Endothelial cell (in vitro differentiated cells): ENCODE measurements around the gene TSPAN15. TPM values are rescaled to one million over a fixed set of nuclear protein-coding genes. Genes with fewer than 3 reads are reported as not detected.

ENCODE experiments used
- DNase-seq: peaks from one replicate; pipeline ENCODE4 v3.0.0; 2021; ENCODE audit warnings: low spot score
- H3K27ac Mint-ChIP-seq: one replicate; pipeline ENCODE4 v1.8.0; 2021; ENCODE audit warnings: mixed read lengths, inconsistent platforms; ENCODE audit not compliant: unreplicated experiment
- H3K27me3 Mint-ChIP-seq: one replicate; pipeline ENCODE4 v1.8.0; 2021; ENCODE audit warnings: mild to moderate bottlenecking, moderate library complexity, mixed read lengths, inconsistent platforms; ENCODE audit not compliant: unreplicated experiment
- H3K36me3 Mint-ChIP-seq: one replicate; pipeline ENCODE4 v1.8.0; 2021; ENCODE audit warnings: mild to moderate bottlenecking, low read depth, mixed read lengths, inconsistent platforms; ENCODE audit not compliant: unreplicated experiment
- H3K4me1 Mint-ChIP-seq: one replicate; pipeline ENCODE4 v1.8.0; 2021; ENCODE audit warnings: mild to moderate bottlenecking, mixed read lengths, inconsistent platforms; ENCODE audit not compliant: unreplicated experiment
- H3K4me3 Mint-ChIP-seq: one replicate; pipeline ENCODE4 v1.8.0; 2021; ENCODE audit warnings: mild to moderate bottlenecking, mixed read lengths, inconsistent platforms; ENCODE audit not compliant: unreplicated experiment
- H3K9me3 Mint-ChIP-seq: one replicate; pipeline ENCODE4 v1.8.0; 2021; ENCODE audit warnings: mixed read lengths, inconsistent platforms; ENCODE audit not compliant: unreplicated experiment
- CTCF ChIP-seq: fragments of 200-600 bp; sonication (generic); IDR thresholded peaks from one replicate; pipeline ENCODE4 v1.5.0; 2021; ENCODE audit warnings: antibody characterized with exemption; ENCODE audit not compliant: unreplicated experiment
- total RNA-seq: library from RNA; stranded (reverse); fragmentation: NEBNext Ultra II Directional; extraction: Animal tissue kit (Norgen Biotek cat#: 25700); gene quantifications from one replicate; pipeline ENCODE4 v1.2.1, GENCODE V29; 2021; ENCODE audit not compliant: unreplicated experiment

Gene TSPAN15
- total RNA-seq, 1 donor from 2014 or later, result 195 TPM

- Mint-ChIP-seq H3K36me3 (peaks cover 39% of the 10 kb centered on the region), H3K9me3 (no peaks in the 10 kb centered on the region), H3K4me1 (peaks cover 22% of the 10 kb centered on the region), H3K27ac (no peak overlapping the region), H3K27me3 (peaks cover 6% of the 10 kb centered on the region), H3K4me3 (no peak overlapping the region)
- no peak for TF ChIP-seq CTCF
- no peak for DNase-seq
These were observed 50.4 kb downstream of the TSPAN15 start for GRCh38 chr10:69501657-69502056.

GRCh38 chr10:69502589-69502988 is 51.3 kb downstream of the TSPAN15 start:
- H3K36me3 Mint-ChIP-seq, result peaks cover 39% of the 10 kb centered on the region
- H3K4me3 Mint-ChIP-seq, result no peak overlapping the region
- peaks cover 24% of the 10 kb centered on the region for H3K4me1 Mint-ChIP-seq
- no peak overlapping the region for H3K27ac Mint-ChIP-seq
- peaks cover 5% of the 10 kb centered on the region for H3K27me3 Mint-ChIP-seq
- no peak for TF ChIP-seq CTCF
- no peaks in the 10 kb centered on the region for H3K9me3 Mint-ChIP-seq
- DNase-seq, result no peak

GRCh38 chr10:69503001-69503895 is 52.0 kb downstream of the TSPAN15 start:
- Mint-ChIP-seq H3K9me3 (no peaks in the 10 kb centered on the region), H3K36me3 (peaks cover 35% of the 10 kb centered on the region), H3K27ac (no peak overlapping the region), H3K27me3 (peaks cover 5% of the 10 kb centered on the region), H3K4me1 (peaks cover 20% of the 10 kb centered on the region), H3K4me3 (no peak overlapping the region)
- DNase-seq, result no peak
- TF ChIP-seq CTCF, result no peak

- H3K36me3 Mint-ChIP-seq, result peaks cover 29% of the 10 kb centered on the region
- H3K9me3 Mint-ChIP-seq, result no peaks in the 10 kb centered on the region
- TF ChIP-seq CTCF, result no peak
- H3K4me3 Mint-ChIP-seq, result no peak overlapping the region
- no peak overlapping the region for H3K27ac Mint-ChIP-seq
- DNase-seq, result no peak
- peaks cover 5% of the 10 kb centered on the region for H3K27me3 Mint-ChIP-seq
- H3K4me1 Mint-ChIP-seq, result peaks cover 16% of the 10 kb centered on the region
These were observed 52.6 kb downstream of the TSPAN15 start for GRCh38 chr10:69503896-69504265.

GRCh38 chr10:69504576-69505250 is 53.4 kb downstream of the TSPAN15 start:
- TF ChIP-seq CTCF, result no peak
- no peaks in the 10 kb centered on the region for H3K9me3 Mint-ChIP-seq
- H3K27ac Mint-ChIP-seq, result peak overlapping the region; percentile 21
- no peak for DNase-seq
- H3K4me3 Mint-ChIP-seq, result no peak overlapping the region
- peaks cover 16% of the 10 kb centered on the region for H3K4me1 Mint-ChIP-seq
- peaks cover 24% of the 10 kb centered on the region for H3K36me3 Mint-ChIP-seq
- H3K27me3 Mint-ChIP-seq, result peaks cover 5% of the 10 kb centered on the region
